Activated CD4-positive, alpha-beta T cell treated with anti-CD3 and anti-CD28 coated beads, Interleukin-2, amount 50 U/mL, for 24 hours (primary cell): ENCODE results near the gene ATL3.
"Not testable (repeated sequence)": the region's sequence is repeated elsewhere in the genome, so short reads cannot be mapped to it uniquely, and the experiment has no call there.

Source experiments
- DNase-seq, 2 donors: peaks; one replicate each; pipeline ENCODE4 v3.0.0-alpha.2; 2020; ENCODE audit warnings: low read depth in 1 of 2, low spot score in 1 of 2

The ATL3 gene

DNA sequence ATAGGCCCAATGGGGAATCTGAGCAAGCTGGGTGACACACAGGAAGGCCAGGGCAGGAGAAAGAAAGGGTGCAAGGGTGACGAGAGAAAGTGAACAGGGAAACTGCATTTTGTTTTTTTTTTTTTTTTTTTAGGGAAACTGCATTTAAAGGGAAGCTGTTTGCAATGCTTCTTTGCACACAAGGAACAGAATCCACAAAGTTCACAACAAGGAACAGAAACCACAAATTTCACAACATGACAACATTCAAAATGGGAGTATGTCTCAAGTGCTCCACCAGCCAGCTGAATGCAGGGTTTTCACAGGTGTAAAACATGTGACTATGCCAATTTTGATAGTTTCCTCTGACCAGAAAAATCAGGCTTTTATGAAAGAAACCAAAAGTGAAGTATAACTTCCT, 50.1 kb downstream of the ATL3 start:
- DNase-seq, result no peak

GRCh38 chr11:63619967-63620366, 51.2 kb downstream of the ATL3 start:
- no peak for DNase-seq

DNA sequence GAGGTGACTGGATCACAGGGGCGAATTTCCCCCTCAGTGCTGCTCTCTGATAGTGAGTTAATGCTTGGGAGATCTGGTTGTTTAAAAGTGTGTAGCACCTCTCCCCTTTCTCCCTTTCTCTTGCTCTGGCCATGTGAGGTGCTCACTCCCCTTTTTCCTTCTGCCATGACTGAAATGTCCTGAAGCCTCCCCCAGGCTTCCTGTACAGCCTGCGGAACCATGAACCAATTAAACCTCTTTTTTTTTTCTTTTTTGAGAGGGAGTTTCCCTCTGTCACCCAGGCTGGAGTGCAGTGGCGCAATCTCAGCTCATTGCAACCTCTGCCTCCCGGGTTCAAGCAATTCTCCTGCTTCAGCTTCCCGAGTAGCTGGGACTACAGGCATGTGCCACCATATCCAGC, 53.5 kb downstream of the ATL3 start:
- not testable (repeated sequence) for DNase-seq

DNA sequence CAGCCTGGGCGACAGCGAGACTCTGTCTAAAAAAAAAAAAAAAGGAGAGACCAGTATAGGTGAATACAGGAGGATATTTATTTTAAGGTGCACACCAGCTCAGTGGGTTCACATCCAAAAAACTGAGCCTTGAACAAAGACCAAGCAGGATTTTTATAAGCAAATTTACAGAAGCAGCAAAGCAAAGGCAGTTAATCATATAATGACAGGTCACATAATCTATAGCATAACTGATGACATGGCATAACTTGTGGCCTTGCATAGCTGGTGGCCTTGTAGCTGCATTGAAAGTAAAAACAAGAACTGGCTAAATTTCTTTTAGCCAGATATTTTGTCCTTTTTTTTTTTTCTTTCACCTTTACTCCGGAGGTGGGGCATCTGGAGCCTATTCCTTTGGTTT, 54.2 kb downstream of the ATL3 start:
- no peak for DNase-seq

DNA sequence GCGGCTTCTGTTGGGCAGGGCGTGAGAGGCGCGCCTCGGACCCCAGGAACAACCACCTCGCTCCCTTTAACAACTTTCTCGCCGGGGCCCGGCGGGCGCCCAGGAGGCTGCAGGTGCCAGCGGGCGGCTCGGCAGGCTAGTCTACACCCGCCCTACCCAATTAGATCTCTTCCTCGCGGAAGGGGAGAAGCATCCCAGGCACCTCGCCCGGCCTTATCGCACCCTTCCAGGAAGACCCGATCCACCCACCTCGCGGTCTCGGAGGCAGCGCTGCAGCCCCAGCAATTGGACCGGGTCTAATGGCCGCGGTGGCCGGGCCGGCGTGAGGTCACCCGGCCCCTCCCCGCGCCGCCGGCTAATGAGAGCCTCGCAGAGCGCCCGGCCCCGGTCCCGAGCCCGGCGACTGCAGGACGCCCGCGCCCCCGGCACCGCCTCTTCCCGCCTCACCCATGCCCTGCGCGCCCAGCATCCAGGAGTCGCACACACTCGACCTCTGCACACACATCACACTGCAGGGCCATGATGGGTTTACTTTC, 57.0 kb downstream of the ATL3 start, which contains the start of gene PLAAT3:
Gene PLAAT3 (minus strand): TSS at position 298 of the 536 bp plus-strand sequence. CDS start 419 bp downstream, outside the sequence.
- DNase-seq, result no peak

DNA sequence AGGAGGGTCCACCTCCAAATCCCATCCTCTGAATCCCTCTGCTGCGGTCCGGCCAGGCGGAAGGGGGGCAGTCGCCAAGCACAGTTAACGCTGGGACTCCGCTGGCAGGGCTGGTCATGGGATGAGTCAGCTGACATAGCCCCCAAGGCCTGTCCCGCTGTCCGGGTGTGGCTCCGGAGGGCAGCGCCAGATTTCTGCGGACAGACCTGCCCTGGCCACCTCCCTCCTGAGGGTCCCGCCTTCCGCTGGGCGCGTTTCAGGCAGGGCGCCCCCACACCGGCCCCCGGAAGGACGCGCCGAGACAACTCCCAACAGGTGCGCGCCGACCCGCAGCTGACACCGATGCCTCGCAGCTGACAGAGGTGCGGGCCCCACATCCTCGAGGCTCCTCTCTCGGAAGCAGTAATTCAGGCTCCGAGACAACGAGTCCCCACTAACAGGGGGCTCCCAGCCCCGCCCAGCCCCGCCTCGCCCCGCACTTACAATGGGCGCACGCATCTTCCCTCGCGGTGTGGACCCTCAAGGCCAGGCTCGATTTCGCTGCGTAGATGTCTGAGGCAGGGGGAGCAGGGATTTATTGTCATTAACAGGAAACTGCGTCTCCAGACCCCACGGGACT, 57.5 kb downstream of the ATL3 start:
- DNase-seq, result no peak

GRCh38 chr11:63612181-63612580, 59.0 kb downstream of the ATL3 start:
- DNase-seq, result no peak

DNA sequence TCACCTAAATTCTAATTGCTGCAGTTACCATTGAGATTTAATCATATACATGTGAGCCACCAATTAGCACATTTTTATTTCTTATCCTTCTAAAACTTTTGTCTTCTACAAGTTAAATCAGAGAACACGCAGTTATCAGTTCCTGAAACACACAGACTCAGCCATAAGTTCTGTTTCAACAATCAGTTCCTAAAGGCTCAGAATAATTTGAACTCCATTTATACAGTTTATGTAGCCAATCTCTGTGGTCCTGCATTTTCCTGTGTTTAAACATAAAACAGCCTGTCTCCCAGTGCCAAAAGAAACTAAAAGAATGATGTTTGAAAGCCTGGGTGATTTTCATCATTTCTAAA, 59.8 kb downstream of the ATL3 start:
- no peak for DNase-seq

DNA sequence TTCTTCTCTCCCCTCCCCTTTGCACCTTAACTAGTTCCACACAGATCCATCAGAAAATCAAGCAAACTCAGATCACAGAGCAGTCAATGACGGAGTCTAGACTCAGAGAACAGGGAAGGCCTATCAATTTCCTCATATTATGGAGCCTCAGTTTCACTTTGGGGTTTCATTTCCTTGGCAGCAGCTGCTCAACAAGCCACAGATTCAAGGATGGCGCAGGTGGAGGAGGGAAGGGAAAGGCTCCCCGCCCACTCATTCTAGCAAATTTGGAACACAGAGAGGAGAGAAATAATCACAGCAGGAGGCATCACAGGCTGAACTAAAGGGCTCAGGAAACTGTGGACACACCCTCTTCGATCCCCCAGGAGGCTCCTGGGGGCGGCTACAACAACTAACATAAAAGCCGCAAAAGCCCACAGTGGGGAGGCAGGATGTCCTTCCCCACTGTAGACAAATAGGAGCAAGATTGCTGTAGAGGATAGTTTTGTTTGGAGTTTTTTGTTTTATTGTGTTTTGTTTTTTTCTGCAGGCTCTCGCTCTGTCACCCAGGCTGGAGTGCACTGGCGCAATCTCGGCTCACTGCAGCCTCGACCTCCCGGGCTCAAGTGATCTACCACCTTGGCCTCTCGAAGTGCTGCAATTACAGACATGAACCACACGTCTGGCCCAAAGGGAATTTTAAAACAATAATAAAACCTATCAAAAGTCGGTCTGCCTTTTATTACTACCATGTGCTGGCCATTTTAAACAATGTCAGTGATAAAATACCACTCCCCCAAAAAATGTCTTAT, 60.4 kb downstream of the ATL3 start:
- DNase-seq, result no peak

- DNase-seq, result no peak
Measured at GRCh38 chr11:63609971-63610580, 61.1 kb downstream of the ATL3 start.

DNA sequence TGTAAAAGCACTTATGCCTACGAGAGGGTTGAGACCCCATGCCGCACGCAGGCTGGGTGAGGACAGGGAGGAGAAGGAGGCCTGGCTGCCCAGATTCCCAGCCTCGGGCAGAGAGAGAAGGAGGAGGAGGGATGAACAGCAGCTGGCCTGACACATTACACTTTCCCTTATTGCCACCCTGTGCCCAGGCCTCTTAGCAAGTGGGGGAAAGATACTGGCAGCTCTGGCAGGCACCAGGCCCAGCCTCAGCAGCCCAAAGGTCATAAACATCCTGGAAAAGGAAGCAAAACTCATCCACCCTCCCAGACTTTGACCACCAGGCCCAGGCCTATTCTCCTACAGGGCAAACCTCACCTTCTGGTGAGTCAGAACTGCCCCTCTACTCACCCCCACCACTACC, 61.6 kb downstream of the ATL3 start:
- DNase-seq, result no peak

- DNase-seq, result no peak
Measured at GRCh38 chr11:63608353-63609345, 62.5 kb downstream of the ATL3 start.

DNA sequence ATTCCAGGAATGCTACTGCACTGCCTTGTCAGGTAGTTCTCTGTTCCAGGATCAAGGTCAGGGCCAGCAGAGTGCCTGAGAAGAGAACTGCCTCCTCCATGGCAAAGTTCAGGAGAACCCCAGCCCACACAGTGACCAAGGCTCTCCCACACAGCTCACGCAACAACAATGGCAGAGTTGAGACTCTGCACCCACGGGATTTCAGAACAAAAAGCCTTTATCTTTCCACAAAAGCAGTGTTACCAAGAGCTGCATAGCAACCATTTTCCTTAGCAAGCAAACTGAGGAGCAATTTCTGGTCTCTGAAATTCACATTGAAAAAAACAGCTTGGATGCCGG, 68.0 kb downstream of the ATL3 start:
- DNase-seq, result no peak

DNA sequence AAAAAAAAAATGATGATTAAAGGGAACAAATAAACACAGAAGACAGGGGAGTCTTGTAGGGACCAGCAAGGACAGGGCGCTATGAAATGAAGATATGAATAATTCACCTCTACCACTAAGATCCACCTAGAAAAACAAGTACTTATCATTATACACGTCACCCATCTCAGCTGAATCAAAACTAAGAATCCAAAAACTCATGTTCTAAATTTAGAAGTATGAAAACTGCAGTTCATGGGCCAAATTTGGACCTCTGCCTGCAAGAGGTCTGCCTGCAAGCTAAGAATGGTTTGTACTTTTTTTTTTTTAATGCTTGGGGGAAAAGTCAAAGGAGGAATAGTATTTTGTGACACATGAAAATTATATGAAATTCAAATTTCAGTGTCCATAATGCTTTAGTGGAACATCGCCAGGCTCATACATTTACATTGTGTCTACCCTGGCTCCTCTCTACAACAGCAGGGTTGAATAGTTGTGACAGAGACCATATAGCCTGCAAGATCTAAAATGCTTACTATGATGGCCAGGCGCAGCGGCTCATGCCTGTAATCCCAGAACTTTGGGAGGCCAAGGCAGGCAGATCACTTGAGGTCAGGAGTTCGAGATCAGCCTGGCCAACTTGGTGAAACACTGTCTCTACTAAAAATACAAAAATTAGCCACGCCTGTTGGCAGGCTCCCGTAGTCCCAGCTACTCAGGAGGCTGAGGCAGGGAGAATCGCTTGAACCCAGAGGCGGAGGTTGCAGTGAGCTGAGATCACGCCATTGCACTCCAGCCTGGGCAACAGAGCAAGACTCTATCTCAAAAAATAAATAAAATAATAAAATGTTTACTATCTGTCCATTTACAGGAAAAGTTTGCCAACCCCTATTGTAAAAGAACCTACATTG, 68.6 kb downstream of the ATL3 start:
- not testable (repeated sequence) for DNase-seq

- DNase-seq, result no peak
Measured at GRCh38 chr11:63599211-63600122, 71.7 kb downstream of the ATL3 start.

- DNase-seq, result no peak
Measured at GRCh38 chr11:63598556-63598955, 72.6 kb downstream of the ATL3 start.

DNA sequence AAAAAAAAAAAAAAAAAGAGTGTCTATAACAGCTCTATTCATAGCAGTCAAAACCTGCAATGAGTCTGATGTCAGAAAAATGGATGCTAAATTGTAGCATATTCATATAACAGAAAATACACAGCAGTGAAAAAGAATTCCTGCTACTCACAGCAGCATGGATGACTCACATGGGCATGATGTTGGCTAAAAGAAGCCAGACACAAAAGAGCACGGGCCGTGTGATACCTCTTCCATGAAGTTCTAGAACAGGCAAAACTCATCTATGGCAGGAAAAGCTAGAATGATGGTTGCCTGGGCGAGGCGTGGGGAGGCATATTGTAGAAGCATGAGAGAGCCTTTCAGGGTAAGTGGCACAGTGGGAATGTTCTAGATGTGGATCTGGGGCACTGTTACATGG, 75.9 kb downstream of the ATL3 start:
- no peak for DNase-seq

GRCh38 chr11:63592975-63593395, 78.2 kb downstream of the ATL3 start:
- no peak for DNase-seq
